ENCODE data around the gene CHST12.
"Not testable (repeated sequence)": the region's sequence is repeated elsewhere in the genome, so short reads cannot be mapped to it uniquely, and the experiment has no call there.

CHST12 gene

GRCh38 chr7:2403718-2404648, 572 bp downstream of the CHST12 start:
- peak; percentile 73 for DNase-seq (ENCODE audit: low spot score)

- DNase-seq (ENCODE audit: low spot score), result no peak
Observed at GRCh38 chr7:2404714-2405119, 1.3 kb downstream of the CHST12 start.

GRCh38 chr7:2405201-2405600, 1.8 kb downstream of the CHST12 start:
- no peak for DNase-seq (ENCODE audit: low spot score)

GRCh38 chr7:2405601-2406345, 2.4 kb downstream of the CHST12 start:
- no peak for DNase-seq (ENCODE audit: low spot score)

GRCh38 chr7:2409745-2410414, 6.5 kb downstream of the CHST12 start:
- DNase-seq (ENCODE audit: low spot score), result no peak

GRCh38 chr7:2411049-2411448, 7.6 kb downstream of the CHST12 start:
- no peak for DNase-seq (ENCODE audit: low spot score)

- no peak for DNase-seq (ENCODE audit: low spot score)
Observed at GRCh38 chr7:2411815-2412586, 8.6 kb downstream of the CHST12 start.

GRCh38 chr7:2412587-2413201, 9.3 kb downstream of the CHST12 start:
- DNase-seq (ENCODE audit: low spot score), result no peak

GRCh38 chr7:2416063-2416462, 12.7 kb downstream of the CHST12 start:
- no peak for DNase-seq (ENCODE audit: low spot score)

GRCh38 chr7:2416650-2417049, 13.2 kb downstream of the CHST12 start:
- no peak for DNase-seq (ENCODE audit: low spot score)

- DNase-seq (ENCODE audit: low spot score), result not testable (repeated sequence)
Observed at GRCh38 chr7:2417178-2417577, 13.8 kb downstream of the CHST12 start.

GRCh38 chr7:2417981-2418481, 14.6 kb downstream of the CHST12 start:
- DNase-seq (ENCODE audit: low spot score), result peak; percentile 49

- no peak for DNase-seq (ENCODE audit: low spot score)
Observed at GRCh38 chr7:2420216-2420933, 17.0 kb downstream of the CHST12 start.

- no peak for DNase-seq (ENCODE audit: low spot score)
Observed at GRCh38 chr7:2421943-2422310, 18.5 kb downstream of the CHST12 start.

GRCh38 chr7:2425749-2426148, 22.3 kb downstream of the CHST12 start:
- DNase-seq (ENCODE audit: low spot score), result no peak

- no peak for DNase-seq (ENCODE audit: low spot score)
Observed at GRCh38 chr7:2431260-2431867, 28.0 kb downstream of the CHST12 start.

- DNase-seq (ENCODE audit: low spot score), result no peak
Observed at GRCh38 chr7:2432910-2433712, 29.7 kb downstream of the CHST12 start.

- DNase-seq (ENCODE audit: low spot score), result no peak
Observed at GRCh38 chr7:2433713-2434550, 30.5 kb downstream of the CHST12 start.

Data from AG08396 (cell line).